Activated CD8-positive, alpha-beta memory T cell treated with anti-CD3 and anti-CD28 coated beads for 24 hours (primary cell): Measurements from ENCODE around the gene CHRNA5.
"Not testable (repeated sequence)": the region's sequence is repeated elsewhere in the genome, so short reads cannot be mapped to it uniquely, and the experiment has no call there.

Source experiments
- DNase-seq: peaks from one replicate; pipeline ENCODE4 v3.0.0-alpha.2; 2020

The CHRNA5 gene

GRCh38 chr15:78565097-78565950, at the start of gene CHRNA5:
CHRNA5 (plus strand) TSS chr15:78565520; CDS start chr15:78565720, 200 bp downstream.
- DNase-seq, result peak; percentile 92

DNA sequence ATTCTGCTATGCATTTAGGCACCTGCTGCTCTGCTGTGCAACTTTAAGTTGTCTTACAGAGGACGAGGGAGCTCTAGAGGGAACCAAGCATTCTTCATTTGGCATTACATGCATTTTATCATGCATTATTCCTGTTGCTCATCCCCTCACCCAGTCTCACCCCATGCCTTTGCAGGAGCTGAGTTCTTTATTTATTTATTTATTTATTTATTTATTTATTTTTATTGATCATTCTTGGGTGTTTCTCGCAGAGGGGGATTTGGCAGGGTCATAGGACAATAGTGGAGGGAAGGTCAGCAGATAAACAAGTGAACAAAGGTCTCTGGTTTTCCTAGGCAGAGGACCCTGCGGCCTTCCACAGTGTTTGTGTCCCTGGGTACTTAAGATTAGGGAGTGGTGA, 45.3 kb upstream of the CHRNA5 start:
- not testable (repeated sequence) for DNase-seq

DNA sequence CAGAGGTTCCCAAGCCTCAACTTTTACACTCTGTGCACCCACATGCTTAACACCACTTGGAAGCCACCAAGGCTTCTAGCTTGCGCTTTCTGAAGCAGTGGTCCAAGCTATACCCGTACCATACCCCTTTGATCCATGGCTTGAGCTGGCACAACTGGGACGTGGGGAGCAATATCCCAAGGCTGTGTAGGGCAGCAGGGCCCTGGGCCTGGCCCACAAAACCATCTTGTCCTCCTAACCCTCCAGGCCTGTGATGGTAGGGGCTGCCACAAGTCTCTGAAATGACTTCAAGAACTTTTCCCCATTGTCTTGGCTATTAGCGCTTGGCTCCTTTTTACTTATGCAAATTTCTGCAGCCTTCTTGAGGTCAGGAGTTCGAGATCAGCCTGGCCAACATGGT, 41.1 kb upstream of the CHRNA5 start:
- DNase-seq, result no peak

DNA sequence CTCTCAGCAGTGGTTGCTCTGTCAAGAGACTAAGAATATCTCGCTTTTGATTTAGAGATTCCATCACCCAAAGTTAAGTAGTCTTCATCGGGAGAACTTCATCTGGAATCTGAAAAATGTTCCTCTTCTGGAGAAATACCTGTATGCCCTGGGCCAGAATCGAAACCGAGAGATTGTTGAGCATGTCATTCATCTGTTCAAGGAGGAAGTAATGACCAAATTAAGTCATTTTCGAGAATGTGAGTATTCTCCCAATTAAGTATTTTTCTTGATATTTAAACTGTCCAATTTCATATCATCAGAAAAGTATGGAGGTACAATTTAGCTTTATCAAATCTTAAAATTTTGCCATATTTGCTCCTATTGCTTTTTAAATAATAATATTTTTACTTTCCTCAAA, 38.0 kb upstream of the CHRNA5 start:
- no peak for DNase-seq

GRCh38 chr15:78533331-78533730, 32.0 kb upstream of the CHRNA5 start:
- no peak for DNase-seq

GRCh38 chr15:78536134-78536533, 29.2 kb upstream of the CHRNA5 start:
- no peak for DNase-seq

- DNase-seq, result no peak
Observed at GRCh38 chr15:78537266-78537905, 27.9 kb upstream of the CHRNA5 start.

DNA sequence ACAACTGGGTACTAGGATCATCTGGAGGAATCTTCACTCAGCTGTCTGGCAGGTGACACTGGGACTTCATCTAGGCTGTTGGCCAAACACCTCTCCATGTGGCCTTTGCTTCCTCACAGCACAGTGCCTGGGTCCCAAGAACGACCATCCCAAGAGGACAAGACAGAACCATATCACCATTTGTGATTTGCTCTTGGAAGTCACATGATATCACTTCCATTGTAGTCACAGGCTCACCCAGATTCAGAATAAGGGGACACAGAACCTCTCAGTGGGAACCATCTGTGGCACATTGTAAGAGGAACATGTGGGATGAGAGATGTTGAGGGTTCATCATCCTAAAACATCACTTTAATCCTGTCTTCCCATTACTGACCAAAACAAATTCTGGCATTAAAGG, 27.0 kb upstream of the CHRNA5 start:
- no peak for DNase-seq

GRCh38 chr15:78539464-78540140, 25.7 kb upstream of the CHRNA5 start:
- peak; percentile 63 for DNase-seq

DNA sequence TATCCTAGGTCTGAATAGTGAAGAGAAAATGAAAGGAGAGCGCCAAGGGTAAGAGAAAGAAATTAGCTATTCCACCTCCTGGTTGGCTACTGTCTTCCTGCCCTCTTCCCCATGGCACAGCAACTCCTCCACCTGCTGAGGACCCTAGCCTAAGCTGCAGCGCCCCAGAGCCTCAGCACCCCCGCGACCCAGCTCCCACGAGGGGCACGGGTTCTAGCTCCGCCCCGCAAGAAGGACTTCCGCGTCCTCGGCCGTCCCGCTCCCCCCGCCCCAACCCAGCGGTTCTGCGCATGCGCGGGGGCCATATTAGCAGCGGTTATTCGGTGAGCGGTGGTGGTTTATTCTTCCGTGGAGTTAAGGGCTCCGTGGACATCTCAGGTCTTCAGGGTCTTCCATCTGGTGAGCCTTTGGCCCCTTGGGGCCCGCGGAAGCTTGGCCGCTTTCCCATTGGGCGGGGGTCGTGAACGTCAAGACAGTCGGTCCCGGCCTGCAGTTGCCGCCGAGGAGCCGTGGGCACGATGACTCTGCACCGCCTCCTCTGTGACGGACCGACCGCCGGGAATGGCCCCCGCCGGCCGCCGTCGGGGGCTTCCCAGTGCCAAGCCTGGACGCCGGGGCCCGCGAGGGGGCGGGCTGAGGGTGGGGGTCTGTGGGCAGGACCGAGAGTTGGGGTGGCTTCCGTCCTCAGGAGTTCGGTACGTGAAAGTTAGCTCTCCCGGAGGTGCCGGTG, 25.0 kb upstream of the CHRNA5 start, which contains the start of gene PSMA4:
Gene PSMA4, plus strand, starts transcription at position 304 of the 730 bp plus-strand sequence. CDS start 1,484 bp downstream, outside the sequence.
- peak; percentile 99 for DNase-seq

DNA sequence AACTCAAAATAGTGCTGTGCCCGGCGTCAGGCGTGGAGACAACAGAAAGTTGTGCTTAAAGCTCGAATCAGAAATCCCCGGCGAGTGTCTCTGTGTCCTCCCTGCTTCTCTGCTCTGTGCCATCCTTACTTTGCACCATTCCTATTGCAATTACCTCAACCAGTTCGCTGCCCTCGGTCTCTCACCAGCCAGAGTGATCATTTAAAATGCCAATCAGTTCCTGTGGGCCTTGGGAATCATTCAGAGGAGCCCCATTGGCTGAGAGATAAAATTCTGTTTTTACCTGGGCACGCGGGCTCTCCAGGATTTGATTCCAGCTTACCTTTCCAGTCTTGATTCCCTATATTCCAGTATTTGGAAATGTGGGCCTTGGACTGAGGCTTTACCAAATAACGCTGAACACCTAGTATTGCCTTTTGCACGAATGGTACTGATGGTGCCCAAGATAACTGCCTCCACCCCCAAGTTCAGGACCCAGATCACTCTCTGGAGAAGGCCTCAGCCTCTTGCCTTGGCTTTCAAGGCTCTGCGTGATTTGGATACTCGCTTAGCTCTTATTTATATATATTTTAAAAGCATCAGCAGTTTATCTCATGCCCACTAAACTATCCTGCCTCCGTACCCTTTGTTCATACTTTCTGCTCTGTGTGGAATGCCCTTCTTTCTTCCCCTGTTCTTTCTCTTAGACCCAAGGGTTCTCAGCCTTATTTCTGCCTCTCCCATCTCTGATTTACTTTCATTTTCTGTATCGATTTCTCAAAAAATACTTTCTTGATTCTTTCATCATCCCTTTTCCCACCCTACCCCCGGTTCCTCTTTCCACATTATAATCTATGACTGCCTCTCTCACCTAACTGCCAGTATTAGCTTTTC, 24.2 kb upstream of the CHRNA5 start:
- DNase-seq, result peak; percentile 62

- DNase-seq, result no peak
Observed at GRCh38 chr15:78541744-78542034, 23.6 kb upstream of the CHRNA5 start.

GRCh38 chr15:78542647-78543046, 22.7 kb upstream of the CHRNA5 start:
- no peak for DNase-seq

GRCh38 chr15:78550194-78550593, 15.1 kb upstream of the CHRNA5 start:
- DNase-seq, result no peak

GRCh38 chr15:78550815-78551214, 14.5 kb upstream of the CHRNA5 start:
- DNase-seq, result no peak

- no peak for DNase-seq
Observed at GRCh38 chr15:78551902-78552301, 13.4 kb upstream of the CHRNA5 start.

DNA sequence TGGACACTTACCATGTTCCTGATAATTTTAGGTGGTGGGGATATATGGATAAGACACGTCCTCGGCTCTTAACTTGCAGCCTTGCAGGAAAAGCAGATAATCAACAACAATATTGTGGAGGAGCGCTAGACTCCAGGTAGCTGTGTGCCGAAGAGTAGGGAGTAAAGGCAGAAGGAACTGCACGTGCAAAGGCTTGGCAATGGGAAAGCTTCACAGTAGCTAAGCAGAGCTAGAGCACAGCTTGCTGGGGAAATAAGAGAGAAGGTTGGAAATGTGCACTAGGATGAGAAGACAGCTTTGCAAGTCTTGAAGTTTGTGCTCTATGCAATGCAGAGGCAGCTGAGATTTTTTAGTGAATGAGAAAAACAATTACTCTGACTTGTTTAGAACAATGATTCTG, 12.7 kb upstream of the CHRNA5 start:
- no peak for DNase-seq

- DNase-seq, result not testable (repeated sequence)
Observed at GRCh38 chr15:78560201-78560600, 5.1 kb upstream of the CHRNA5 start.

DNA sequence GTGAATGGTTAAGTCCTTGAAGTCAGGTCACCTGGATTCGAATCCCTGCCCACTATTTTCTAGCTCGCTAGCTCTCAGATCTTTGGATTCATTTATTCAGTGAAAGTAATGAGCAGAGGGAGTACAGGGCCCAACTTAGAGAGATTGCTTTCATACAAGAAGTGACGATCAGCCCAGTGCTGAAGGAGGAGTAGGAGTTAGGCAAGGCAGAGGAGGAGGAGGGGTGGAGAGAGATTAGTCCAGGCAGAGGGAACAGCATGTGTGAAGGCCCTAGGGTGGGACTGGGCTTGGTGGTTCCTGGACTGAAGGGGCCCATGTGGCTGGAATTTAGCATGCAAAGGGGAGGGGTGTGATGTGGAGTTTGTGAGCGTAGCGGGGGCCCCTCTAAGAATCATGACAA, 3.8 kb upstream of the CHRNA5 start:
- DNase-seq, result no peak

DNA sequence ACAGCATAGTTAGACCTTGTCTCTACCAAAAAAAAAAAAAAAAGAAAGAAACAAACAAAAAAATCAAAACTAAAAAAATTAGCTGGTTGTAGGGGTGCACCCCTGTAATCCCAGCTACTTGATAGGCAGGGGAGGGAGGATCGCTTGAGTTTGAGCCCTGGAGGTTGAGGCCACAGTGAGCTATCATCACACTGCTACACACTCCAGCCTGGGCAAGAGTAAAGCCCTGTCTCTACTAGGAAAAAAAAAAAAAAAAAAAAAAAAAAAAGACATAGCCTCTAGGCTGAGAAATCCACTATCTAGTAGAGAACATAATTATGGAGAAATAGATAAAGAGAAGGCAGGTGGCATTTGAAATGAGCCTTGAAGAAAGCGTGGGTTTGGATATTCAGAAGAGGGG, 2.2 kb upstream of the CHRNA5 start:
- DNase-seq, result no peak

DNA sequence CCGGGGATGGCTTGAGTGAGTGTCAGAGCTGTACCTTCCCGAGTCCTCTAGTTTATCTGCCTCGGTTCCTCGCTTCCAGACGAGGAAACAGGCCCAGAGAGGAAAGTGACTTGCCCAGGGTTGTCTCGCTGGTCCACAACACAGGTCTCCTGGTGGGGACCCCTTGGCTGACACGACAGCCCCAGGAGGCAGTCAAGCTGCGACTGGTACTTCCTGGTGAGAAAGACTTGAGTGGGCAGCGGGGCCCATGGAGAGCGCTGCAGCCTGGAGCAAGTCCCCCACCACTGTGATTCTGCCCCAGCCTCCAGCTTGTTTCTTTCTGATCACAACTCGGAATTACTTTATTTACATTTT, 600 bp upstream of the CHRNA5 start:
- DNase-seq, result no peak
